ENCODE measurements around the gene MEF2D. TPM values are rescaled to one million over a fixed set of nuclear protein-coding genes. Genes with fewer than 3 reads are reported as not detected.
A peak's percentile ranks its signal among the peaks of the same experiment; 100 is the strongest.

Gene MEF2D
- total RNA-seq, 1 experiment from 2014 or later, result 33.5 TPM

GRCh38 chr1:156495401-156496140, 5.0 kb downstream of the MEF2D start:
- ChIA-PET CTCF (no interaction called here), POLR2A (ENCODE audit: unreplicated experiment) (interaction anchor here (0.7 kb wide), 1 partner anchor 68 kb away, joined by 3 read pairs; no protein-coding TSS in a partner anchor)
- H3F3A ChIP-seq (ENCODE audit: insufficient read depth, low read depth), result peaks cover 7% of the 10 kb centered on the region; the same call in 1 of the 2 replicates
- H2AFZ ChIP-seq, result no peak overlapping the region
- no peaks in the 10 kb centered on the region for H3K9me2 ChIP-seq (ENCODE audit: insufficient read depth)
- no peaks in the 10 kb centered on the region for H3K9me3 ChIP-seq (ENCODE audit: insufficient read depth, low read depth)
- peaks cover 21% of the 10 kb centered on the region for H3K4me1 ChIP-seq (replicated peaks; ENCODE audit: insufficient read depth)
- H3K79me2 ChIP-seq (ENCODE audit: low read depth), result peaks cover 97% of the 10 kb centered on the region
- intact Hi-C loops (cut with micrococcal nuclease; ENCODE audit: unreplicated experiment), result no loop called here
- TF ChIP-seq CTCF (conservative IDR thresholded peaks at IDR 0.05) (no peak), EZH2 (IDR thresholded peaks at IDR 0.05; ENCODE audit: low read depth) (no peak)
- H3K4me3 ChIP-seq, result no peak overlapping the region
- BruUV-seq (replicated peaks), result no TSS peak
- H3K27ac ChIP-seq, result no peak overlapping the region
- peak in 1 of 2 experiments; percentile 20 for DNase-seq
- peaks cover 92% of the 10 kb centered on the region for H4K20me1 ChIP-seq (ENCODE audit: insufficient read depth)
- no peak overlapping the region for H3K4me2 ChIP-seq
- no peaks in the 10 kb centered on the region for H3K36me3 ChIP-seq (ENCODE audit: low read depth)
- H3K27me3 ChIP-seq (ENCODE audit: insufficient read depth, low read depth), result no peaks in the 10 kb centered on the region

- ChIA-PET CTCF (no interaction called here), POLR2A (ENCODE audit: unreplicated experiment) (no interaction called here)
- Histone ChIP-seq H2AFZ (no peak overlapping the region), H3K4me2 (no peak overlapping the region), H3K36me3 (ENCODE audit: low read depth) (no peaks in the 10 kb centered on the region), H4K20me1 (ENCODE audit: insufficient read depth) (peaks cover 97% of the 10 kb centered on the region), H3K27ac (no peak overlapping the region), H3K27me3 (ENCODE audit: insufficient read depth, low read depth) (no peaks in the 10 kb centered on the region), H3K4me3 (no peak overlapping the region), H3K79me2 (ENCODE audit: low read depth) (peaks cover 97% of the 10 kb centered on the region), H3F3A (ENCODE audit: insufficient read depth, low read depth) (peaks cover 8% of the 10 kb centered on the region; the same call in 1 of the 2 replicates), H3K4me1 (replicated peaks; ENCODE audit: insufficient read depth) (peaks cover 32% of the 10 kb centered on the region), H3K9me2 (ENCODE audit: insufficient read depth) (no peaks in the 10 kb centered on the region), H3K9me3 (ENCODE audit: insufficient read depth, low read depth) (no peaks in the 10 kb centered on the region)
- intact Hi-C loops (cut with micrococcal nuclease; ENCODE audit: unreplicated experiment), result no loop called here
- no peak for DNase-seq
- BruUV-seq (replicated peaks), result no TSS peak
- TF ChIP-seq EZH2 (IDR thresholded peaks at IDR 0.05; ENCODE audit: low read depth) (no peak), CTCF (conservative IDR thresholded peaks at IDR 0.05) (no peak)
Observed at GRCh38 chr1:156494309-156494895, 6.2 kb downstream of the MEF2D start.

GRCh38 chr1:156493742-156494141, 6.8 kb downstream of the MEF2D start:
- Histone ChIP-seq H3K27me3 (ENCODE audit: insufficient read depth, low read depth) (no peaks in the 10 kb centered on the region), H3K9me2 (ENCODE audit: insufficient read depth) (no peaks in the 10 kb centered on the region), H2AFZ (no peak overlapping the region), H3K9me3 (ENCODE audit: insufficient read depth, low read depth) (no peaks in the 10 kb centered on the region), H3K4me3 (no peak overlapping the region), H3K4me1 (replicated peaks; ENCODE audit: insufficient read depth) (peaks cover 34% of the 10 kb centered on the region), H3K4me2 (no peak overlapping the region), H3K27ac (no peak overlapping the region), H3K79me2 (ENCODE audit: low read depth) (peaks cover 93% of the 10 kb centered on the region), H3F3A (ENCODE audit: insufficient read depth, low read depth) (peaks cover 14% of the 10 kb centered on the region; the same call in 1 of the 2 replicates), H4K20me1 (ENCODE audit: insufficient read depth) (peaks cover 97% of the 10 kb centered on the region), H3K36me3 (ENCODE audit: low read depth) (no peaks in the 10 kb centered on the region)
- DNase-seq, result no peak
- POLR2A ChIA-PET (ENCODE audit: unreplicated experiment), result no interaction called here
- BruUV-seq (replicated peaks), result no TSS peak
- no peak for TF ChIP-seq EZH2 (IDR thresholded peaks at IDR 0.05; ENCODE audit: low read depth)
- TF ChIP-seq CTCF (conservative IDR thresholded peaks at IDR 0.05), result no peak
- intact Hi-C loops (cut with micrococcal nuclease; ENCODE audit: unreplicated experiment), result no loop called here
- CTCF ChIA-PET, result no interaction called here
